ENCODE measurements around the gene UCP1. TPM values are rescaled to one million over a fixed set of nuclear protein-coding genes. Genes with fewer than 3 reads are reported as not detected.

The UCP1 gene
- total and polyA plus RNA-seq, 7 donors: 0.09 TPM; not detected in 6

DNA sequence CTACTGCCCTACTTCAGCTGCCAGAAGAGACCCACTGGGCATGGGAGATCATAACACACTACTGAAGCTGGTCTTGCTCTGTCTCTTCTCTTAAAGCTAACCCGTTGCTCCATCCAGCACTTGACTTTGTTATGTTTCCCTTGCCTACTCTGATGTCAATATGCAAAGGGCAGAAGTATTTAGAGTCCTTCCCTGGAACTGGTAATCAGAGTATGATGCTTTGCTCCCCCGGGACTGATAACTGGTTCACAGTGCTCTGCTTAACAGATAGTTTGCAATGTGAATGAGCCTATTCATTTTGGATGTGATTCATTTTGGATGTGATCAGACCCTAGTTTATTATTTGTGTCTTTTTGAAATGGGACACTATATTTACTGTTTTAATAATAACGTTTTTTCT lies 12.3 kb upstream of the UCP1 start:
- no peak for DNase-seq
- TF ChIP-seq, protein P1, sequence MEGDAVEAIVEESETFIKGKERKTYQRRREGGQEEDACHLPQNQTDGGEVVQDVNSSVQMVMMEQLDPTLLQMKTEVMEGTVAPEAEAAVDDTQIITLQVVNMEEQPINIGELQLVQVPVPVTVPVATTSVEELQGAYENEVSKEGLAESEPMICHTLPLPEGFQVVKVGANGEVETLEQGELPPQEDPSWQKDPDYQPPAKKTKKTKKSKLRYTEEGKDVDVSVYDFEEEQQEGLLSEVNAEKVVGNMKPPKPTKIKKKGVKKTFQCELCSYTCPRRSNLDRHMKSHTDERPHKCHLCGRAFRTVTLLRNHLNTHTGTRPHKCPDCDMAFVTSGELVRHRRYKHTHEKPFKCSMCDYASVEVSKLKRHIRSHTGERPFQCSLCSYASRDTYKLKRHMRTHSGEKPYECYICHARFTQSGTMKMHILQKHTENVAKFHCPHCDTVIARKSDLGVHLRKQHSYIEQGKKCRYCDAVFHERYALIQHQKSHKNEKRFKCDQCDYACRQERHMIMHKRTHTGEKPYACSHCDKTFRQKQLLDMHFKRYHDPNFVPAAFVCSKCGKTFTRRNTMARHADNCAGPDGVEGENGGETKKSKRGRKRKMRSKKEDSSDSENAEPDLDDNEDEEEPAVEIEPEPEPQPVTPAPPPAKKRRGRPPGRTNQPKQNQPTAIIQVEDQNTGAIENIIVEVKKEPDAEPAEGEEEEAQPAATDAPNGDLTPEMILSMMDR (IDR thresholded peaks at IDR 0.05): no peak
- H3K36me3 ChIP-seq (ENCODE audit: insufficient read depth in 1 of 2, low read depth in 1 of 2): no peaks in the 10 kb centered on the region
- no peak overlapping the region for H3K27ac ChIP-seq
- intact Hi-C loops (cut with DNase I): no loop called here
- peaks cover 2 to 20% (median 9%) of the 10 kb centered on the region in 3 donors for H3K27me3 ChIP-seq (ENCODE audit: insufficient read depth in 3 of 3, low read length in 2 of 3)
- H3K9me3 ChIP-seq: no peaks in the 10 kb centered on the region
- 50 to 76% (median 51%) methylated on average over 3 of the region's 3 CpGs for WGBS, 3 donors
- H3K4me3 ChIP-seq: no peak overlapping the region
- no peaks in the 10 kb centered on the region for H3K4me1 ChIP-seq
- no peak for ATAC-seq

DNA sequence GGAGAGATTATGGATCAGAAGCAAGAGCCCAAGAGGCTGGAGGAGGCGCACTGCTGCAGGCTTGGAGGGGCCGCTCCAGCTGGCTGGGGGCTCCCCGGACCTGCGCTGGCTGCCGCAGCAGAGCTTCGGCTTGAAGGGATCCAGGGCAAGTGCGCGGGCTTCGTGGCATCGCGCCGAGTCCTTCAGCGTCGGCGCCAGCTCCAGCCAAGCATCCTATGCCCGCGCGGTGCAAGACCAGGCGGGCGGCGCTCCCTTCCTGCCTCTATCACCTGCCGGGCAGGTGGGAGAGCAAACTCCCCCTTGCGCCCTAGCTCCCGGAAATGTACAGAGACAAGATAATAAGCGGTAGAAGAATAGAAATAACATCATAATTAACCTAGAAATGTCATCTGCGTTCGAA lies 10.5 kb upstream of the UCP1 start:
- intact Hi-C loops (cut with DNase I): no loop called here
- H3K36me3 ChIP-seq (ENCODE audit: insufficient read depth in 1 of 2, low read depth in 1 of 2): no peaks in the 10 kb centered on the region
- no peaks in the 10 kb centered on the region for H3K9me3 ChIP-seq
- TF ChIP-seq, protein P1 (IDR thresholded peaks at IDR 0.05): no peak
- H3K27me3 ChIP-seq (ENCODE audit: insufficient read depth in 3 of 3, low read length in 2 of 3): peaks cover 2 to 20% (median 9%) of the 10 kb centered on the region in 3 donors
- H3K27ac ChIP-seq: no peak overlapping the region
- ATAC-seq (no peak), DNase-seq (no peak)
- H3K4me3 ChIP-seq: no peak overlapping the region
- WGBS, 3 donors: 10 to 23% (median 12%) methylated on average over 24 to 27 of the region's 27 CpGs
- H3K4me1 ChIP-seq: no peaks in the 10 kb centered on the region

DNA sequence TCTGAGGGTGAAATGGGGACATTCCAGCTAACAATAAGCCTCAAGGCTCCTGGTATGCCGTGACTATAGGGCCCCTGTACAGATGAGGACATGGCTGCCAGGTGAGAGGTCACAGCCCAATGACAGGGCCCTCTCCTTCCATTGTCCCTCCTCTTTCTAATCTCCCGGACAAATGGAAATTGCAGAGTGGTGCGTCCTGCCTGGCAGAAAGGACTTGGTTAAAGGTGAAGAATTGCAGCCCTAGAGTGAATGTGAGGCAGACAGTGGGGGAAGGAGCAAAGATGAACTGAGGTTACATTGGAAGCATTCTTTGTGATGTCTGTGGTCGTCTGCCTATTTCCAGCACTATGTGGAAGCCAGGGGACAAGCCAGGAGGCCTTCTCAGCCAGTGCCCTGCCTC lies 6.7 kb upstream of the UCP1 start:
- peaks cover 2 to 31% (median 9%) of the 10 kb centered on the region in 3 donors for H3K27me3 ChIP-seq (ENCODE audit: insufficient read depth in 3 of 3, low read length in 2 of 3)
- TF ChIP-seq, protein P1 (IDR thresholded peaks at IDR 0.05): no peak
- H3K27ac ChIP-seq: no peak overlapping the region
- H3K9me3 ChIP-seq: no peaks in the 10 kb centered on the region
- no peak for DNase-seq
- 54 to 60% (median 59%) methylated on average over 4 of the region's 4 CpGs for WGBS, 3 donors
- intact Hi-C loops (cut with DNase I): no loop called here
- no peak for ATAC-seq
- H3K36me3 ChIP-seq (ENCODE audit: insufficient read depth in 1 of 2, low read depth in 1 of 2): no peaks in the 10 kb centered on the region
- H3K4me3 ChIP-seq: no peak overlapping the region
- no peaks in the 10 kb centered on the region for H3K4me1 ChIP-seq

DNA sequence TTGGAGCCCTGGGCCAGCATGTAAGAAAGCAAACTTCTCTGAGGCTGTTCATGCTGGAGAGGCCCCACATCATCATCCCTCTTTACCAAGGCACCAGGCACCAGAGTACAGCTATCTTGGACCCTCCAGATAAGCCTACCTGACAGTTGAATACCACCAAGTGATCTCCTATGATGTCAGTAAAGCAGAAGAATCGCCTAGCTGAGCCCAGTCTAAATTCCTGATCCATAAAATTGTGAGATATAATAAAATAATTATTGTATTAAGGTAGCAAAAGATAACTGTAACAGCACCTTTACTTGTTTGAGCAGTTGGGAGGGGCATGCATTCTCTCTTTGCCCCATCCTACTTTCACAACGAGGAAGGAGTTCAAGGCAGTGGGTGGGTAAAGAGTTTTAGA lies 2.9 kb upstream of the UCP1 start:
- Histone ChIP-seq H3K4me1 (peaks cover 17% of the 10 kb centered on the region), H3K27ac (no peak overlapping the region), H3K4me3 (no peak overlapping the region), H3K9me3 (no peaks in the 10 kb centered on the region), H3K27me3 (ENCODE audit: insufficient read depth in 3 of 3, low read length in 2 of 3) (peaks cover 0 to 49% (median 15%) of the 10 kb centered on the region in 3 donors), H3K36me3 (ENCODE audit: insufficient read depth in 1 of 2, low read depth in 1 of 2) (no peaks in the 10 kb centered on the region)
- TF ChIP-seq, protein P1 (IDR thresholded peaks at IDR 0.05): no peak
- 83 to 93% (median 86%) methylated on average over 2 of the region's 2 CpGs for WGBS, 3 donors
- ATAC-seq (no peak), DNase-seq (no peak)
- intact Hi-C loops (cut with DNase I): no loop called here

DNA sequence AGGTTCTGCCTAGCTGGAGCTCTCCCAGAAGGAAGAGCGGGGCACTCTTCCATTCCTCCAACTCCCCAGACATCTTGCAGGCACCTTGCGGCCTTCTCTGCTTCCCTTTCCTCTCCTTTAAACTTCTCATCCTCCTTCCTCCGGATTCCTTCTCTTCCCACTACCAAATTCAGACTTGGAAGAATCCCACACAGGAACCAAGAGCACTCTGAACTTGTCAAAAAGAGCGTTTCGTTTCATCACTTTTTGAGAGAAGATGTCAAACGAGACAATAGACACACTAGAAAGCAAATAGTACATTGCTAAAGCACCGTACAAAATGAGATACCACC lies 512 bp upstream of the UCP1 start:
- TF ChIP-seq, protein P1 (IDR thresholded peaks at IDR 0.05): no peak
- DNase-seq (no peak), ATAC-seq (no peak)
- H3K27me3 ChIP-seq (ENCODE audit: insufficient read depth in 3 of 3, low read length in 2 of 3): peaks cover 0 to 58% (median 15%) of the 10 kb centered on the region in 3 donors
- no peaks in the 10 kb centered on the region for H3K9me3 ChIP-seq
- H3K4me1 ChIP-seq: peaks cover 17% of the 10 kb centered on the region
- WGBS, 3 donors: 35 to 44% (median 37%) methylated on average over 7 of the region's 7 CpGs
- H3K4me3 ChIP-seq: peak overlapping the region; percentile 62
- intact Hi-C loops (cut with DNase I): no loop called here
- H3K27ac ChIP-seq: no peak overlapping the region
- H3K36me3 ChIP-seq (ENCODE audit: insufficient read depth in 1 of 2, low read depth in 1 of 2): no peaks in the 10 kb centered on the region
